Stomach (tissue), 4 donors: ENCODE results near the gene CHST13.

ENCODE experiments used
- CTCF ChIP-seq, 7 experiments: fragments of 450-650 bp in 4 of 7; fragments of 200-600 bp in 3 of 7; sonication (generic) in 3 of 7; IDR thresholded peaks; one replicate each; pipeline ENCODE4 v1.5.1; 2016 to 2019; ENCODE audit warnings: antibody characterized with exemption in 7 of 7, control low read depth in 2 of 7, mild to moderate bottlenecking in 1 of 7
- EP300 ChIP-seq: sonication (generic); formaldehyde crosslinking; IDR thresholded peaks from one replicate; pipeline ENCODE4 v1.6.1; 2017; ENCODE audit warnings: antibody characterized with exemption
- POLR2A ChIP-seq, 4 donors: fragments of 450-650 bp; IDR thresholded peaks; one replicate each; pipeline ENCODE4 v1.6.1; 2016; ENCODE audit warnings: antibody characterized with exemption in 4 of 4, control low read depth in 2 of 4, mild to moderate bottlenecking in 1 of 4, moderate library complexity in 1 of 4

- TF ChIP-seq CTCF (IDR thresholded peaks at IDR 0.05) = no peak
- TF ChIP-seq POLR2A (IDR thresholded peaks at IDR 0.05) = no peak
- TF ChIP-seq EP300 = no peak
These were observed 22.7 kb downstream of the CHST13 start for GRCh38 chr3:126546549-126547239.
